ENCODE measurements around the gene NFIB.
A peak's percentile ranks its signal among the peaks of the same experiment; 100 is the strongest.

Gene NFIB

DNA sequence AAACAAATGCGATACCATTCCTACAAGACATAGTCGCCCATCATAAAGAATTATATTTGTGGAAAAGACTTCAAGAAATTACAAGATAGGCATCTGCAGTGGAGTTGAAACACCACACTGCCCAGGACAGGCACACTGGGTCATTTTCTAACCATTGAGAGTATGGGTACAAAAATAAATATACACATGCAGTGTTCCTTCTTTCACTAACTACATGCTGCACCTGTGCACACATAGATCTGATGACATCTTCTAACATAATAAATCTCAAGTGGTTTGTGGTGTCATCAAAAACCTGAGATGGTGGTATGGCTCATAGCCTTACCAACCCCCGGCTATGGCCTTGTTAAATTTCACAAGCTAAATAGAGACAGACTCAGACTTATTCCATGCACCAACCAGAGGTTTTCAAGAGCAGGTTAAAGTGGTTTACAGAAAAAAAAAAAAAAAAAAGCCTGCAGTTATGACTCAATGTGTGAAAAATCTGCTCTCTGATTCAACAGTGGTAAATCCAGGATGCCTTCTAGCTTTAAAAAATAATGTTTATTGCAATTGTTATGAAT, 12.4 kb upstream of the NFIB start:
- TF ChIP-seq, protein P1, sequence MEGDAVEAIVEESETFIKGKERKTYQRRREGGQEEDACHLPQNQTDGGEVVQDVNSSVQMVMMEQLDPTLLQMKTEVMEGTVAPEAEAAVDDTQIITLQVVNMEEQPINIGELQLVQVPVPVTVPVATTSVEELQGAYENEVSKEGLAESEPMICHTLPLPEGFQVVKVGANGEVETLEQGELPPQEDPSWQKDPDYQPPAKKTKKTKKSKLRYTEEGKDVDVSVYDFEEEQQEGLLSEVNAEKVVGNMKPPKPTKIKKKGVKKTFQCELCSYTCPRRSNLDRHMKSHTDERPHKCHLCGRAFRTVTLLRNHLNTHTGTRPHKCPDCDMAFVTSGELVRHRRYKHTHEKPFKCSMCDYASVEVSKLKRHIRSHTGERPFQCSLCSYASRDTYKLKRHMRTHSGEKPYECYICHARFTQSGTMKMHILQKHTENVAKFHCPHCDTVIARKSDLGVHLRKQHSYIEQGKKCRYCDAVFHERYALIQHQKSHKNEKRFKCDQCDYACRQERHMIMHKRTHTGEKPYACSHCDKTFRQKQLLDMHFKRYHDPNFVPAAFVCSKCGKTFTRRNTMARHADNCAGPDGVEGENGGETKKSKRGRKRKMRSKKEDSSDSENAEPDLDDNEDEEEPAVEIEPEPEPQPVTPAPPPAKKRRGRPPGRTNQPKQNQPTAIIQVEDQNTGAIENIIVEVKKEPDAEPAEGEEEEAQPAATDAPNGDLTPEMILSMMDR (conservative IDR thresholded peaks at IDR 0.05; ENCODE audit: low read length) = no peak
- peak; percentile 47 for DNase-seq (ENCODE audit: low read depth)
- H3K4me3 ChIP-seq (ENCODE audit: low read length) = no peak overlapping the region

DNA sequence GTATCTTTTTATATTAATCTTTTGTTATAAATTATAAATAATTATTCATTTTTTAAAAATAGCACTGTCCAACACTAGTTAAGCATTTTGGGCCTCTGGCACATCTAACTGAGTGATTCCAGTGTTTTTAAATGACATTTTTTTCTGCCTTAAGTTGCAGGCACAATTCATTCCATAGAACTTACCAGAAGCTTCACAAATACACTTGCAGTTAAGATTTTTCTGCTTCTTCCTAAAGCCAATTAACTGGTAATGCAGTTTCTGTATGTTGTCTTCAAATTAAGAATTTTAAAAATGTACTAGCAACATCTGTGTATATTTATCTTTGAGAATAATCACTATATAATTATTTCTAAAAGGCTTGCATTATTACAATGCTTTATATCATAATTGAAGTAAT, 11.2 kb upstream of the NFIB start:
- TF ChIP-seq, protein P1 (conservative IDR thresholded peaks at IDR 0.05; ENCODE audit: low read length) = no peak
- no peak overlapping the region for H3K4me3 ChIP-seq (ENCODE audit: low read length)
- no peak for DNase-seq (ENCODE audit: low read depth)

DNA sequence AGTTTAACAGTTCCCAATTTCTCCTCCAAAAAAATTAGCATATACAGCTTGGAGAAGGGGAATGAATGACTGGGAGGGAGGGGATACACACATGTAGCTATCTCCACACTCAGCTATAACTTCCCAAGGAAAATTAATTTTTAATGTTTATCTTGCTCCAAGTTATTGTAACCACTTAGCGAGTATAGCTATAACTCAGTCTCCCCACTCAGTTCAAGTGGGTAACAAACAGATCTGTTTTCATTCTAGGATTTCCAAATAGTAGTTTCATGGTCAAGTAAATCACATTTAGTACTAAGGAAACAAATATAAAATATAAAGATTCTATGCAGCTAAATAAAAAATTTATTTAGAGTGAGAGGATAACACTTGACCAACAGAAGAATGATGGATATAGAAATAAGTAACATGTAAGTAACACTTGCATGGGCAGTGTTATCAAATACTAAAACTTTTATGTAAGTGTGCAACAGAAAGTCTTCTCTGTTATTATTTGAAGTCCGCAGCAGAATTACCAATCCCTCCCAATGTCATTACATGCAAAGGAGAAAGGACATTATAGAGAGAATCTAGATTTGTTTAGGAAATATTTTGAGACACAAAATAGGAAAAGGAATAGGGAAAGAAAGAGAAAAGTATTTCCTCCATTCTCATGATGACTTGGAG, 10.2 kb upstream of the NFIB start:
- TF ChIP-seq, protein P1 (conservative IDR thresholded peaks at IDR 0.05; ENCODE audit: low read length) = no peak
- H3K4me3 ChIP-seq (ENCODE audit: low read length) = no peak overlapping the region
- no peak for DNase-seq (ENCODE audit: low read depth)

DNA sequence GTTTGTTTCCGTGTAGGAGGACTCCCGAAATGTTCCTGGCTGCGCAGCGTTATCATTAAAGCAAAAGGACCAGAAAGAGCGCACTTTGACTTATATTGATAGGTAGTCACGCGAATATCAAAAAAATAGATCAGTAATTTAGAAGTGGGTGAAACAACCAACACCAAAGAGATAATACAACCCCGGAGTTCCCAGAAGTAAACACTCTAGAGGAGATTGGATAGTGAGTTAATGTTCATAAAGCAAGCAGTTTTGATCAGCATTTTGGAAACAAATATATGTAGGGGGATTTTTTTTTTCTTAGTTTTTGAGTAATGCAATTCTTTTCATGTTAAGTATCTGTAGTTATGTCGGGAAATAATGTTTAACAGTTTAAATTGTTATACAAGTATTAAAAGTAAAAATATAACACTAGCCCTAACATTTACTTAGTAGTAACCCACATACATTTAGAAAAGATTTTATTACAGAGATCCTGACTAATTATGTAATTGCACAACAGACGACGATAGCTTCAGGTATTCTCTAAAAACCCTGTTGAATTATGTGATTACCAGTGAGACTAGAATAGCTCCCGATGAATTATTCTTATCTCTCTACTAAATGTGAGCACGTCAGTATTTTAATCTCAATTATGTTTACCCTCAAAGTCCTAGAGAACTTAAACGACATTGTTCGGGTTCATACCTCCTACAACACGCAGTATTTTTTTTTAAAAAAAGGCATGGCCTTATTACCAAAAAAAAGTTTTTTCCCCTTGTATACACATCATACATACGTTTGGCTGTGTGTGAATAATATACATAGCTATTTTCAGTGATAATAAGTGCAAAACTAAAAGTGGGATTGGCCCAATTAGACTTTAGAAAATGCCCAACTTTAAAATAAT, 9.4 kb upstream of the NFIB start:
- TF ChIP-seq, protein P1 (conservative IDR thresholded peaks at IDR 0.05; ENCODE audit: low read length) = no peak
- H3K4me3 ChIP-seq (ENCODE audit: low read length) = peak overlapping the region; percentile 55
- no peak for DNase-seq (ENCODE audit: low read depth)

DNA sequence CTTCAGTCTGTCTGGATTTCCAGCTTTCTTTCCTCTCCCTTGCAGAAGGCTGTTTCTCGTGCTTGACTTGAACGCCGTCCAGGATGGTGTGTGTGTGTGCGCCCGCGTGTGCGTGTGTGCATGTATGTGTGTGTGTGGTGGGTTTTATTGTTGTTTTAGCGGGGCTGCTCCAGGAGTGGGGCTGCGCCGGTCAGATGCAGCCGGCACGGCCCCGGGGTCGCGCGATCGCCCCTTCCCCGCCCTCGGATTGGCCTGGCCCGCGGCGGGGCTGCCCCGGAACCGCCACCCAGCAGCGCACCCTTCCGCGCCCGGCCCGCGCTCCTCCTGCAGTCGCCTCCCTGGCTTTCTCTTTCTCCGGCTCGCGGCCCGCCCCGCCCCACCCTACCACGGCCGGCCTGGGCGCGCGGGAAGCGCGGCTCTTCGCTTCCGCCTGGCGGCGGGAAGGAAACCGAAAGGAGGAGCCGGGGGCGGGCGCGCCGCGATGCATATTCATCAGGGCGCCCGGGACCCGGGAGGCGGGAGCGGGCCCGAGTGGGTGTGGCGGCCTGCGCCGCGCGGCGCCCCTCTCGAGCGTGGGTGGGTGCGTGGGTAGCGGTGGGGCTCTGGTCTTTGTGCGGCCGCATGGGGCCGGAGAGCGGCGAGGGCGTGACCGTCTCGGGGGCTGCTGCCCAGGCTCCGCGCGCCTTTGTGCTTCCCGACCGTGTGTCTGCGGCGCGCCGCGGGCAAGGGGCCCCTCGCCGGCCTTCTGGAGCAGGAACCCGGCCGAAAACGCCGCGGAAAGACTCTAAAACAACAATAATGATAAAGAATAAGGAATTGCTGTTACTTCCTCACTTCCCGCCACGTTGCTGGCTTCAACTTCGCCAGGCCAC, 8.5 kb upstream of the NFIB start:
- DNase-seq (ENCODE audit: low read depth) = peak; percentile 68
- peak overlapping the region; percentile 60 for H3K4me3 ChIP-seq (ENCODE audit: low read length)
- TF ChIP-seq, protein P1 (conservative IDR thresholded peaks at IDR 0.05; ENCODE audit: low read length) = peak; percentile 33

DNA sequence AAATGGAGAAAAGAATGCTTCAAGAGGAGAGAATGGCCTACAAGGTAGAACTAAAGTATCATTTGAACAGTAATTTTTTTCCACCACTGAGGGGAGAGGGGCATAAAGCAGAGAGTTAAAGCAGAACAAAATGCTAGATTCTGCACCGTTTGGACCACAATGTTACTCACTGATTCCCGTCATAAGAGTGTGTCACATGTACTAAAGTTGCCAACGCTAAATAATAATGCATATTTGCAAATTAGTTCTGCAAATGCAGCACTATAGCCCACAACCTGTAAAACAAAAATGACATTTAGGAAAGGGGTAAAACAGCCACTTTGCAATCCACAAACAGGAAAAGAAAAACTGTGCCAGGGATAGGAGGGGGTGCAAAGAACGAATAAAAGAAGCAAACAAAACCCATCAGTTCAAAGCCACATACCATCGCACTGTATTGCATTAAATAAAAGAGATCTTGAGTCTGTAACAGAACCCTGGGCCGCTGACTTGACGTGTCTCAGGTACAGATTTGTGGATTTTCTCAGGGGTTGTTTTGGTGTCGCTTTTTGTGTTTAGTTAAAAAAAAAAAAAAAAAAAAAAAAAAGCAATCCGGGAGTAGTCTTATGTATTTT, 7.7 kb upstream of the NFIB start:
- peak overlapping the region; percentile 60 for H3K4me3 ChIP-seq (ENCODE audit: low read length)
- TF ChIP-seq, protein P1 (conservative IDR thresholded peaks at IDR 0.05; ENCODE audit: low read length) = no peak
- no peak for DNase-seq (ENCODE audit: low read depth)
